ENCODE results near the gene CXXC5.

DNA sequence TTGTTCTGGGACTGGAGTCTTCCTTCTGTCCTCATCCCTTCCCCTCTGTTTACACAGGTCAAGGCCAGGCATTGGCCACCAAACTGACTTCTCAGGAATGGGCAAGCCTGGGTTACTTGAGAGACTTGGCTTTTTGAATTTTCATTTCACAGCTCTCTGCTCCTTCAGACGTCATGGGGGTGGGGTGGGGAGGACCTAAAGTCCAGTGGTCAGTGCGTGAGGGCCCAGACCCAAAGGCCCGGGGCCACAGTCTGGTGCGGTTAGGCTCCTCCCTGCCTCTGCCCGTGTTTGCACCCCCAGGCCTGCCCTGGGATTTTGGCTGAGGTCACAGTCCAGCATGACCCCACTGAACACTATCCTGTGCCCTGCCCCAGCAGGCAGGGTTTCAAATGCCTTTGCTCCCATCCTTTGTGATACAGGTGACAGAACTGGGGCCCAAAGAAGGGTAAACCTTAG lies 4.1 kb upstream of the CXXC5 start:
- TF ChIP-seq, protein P1, sequence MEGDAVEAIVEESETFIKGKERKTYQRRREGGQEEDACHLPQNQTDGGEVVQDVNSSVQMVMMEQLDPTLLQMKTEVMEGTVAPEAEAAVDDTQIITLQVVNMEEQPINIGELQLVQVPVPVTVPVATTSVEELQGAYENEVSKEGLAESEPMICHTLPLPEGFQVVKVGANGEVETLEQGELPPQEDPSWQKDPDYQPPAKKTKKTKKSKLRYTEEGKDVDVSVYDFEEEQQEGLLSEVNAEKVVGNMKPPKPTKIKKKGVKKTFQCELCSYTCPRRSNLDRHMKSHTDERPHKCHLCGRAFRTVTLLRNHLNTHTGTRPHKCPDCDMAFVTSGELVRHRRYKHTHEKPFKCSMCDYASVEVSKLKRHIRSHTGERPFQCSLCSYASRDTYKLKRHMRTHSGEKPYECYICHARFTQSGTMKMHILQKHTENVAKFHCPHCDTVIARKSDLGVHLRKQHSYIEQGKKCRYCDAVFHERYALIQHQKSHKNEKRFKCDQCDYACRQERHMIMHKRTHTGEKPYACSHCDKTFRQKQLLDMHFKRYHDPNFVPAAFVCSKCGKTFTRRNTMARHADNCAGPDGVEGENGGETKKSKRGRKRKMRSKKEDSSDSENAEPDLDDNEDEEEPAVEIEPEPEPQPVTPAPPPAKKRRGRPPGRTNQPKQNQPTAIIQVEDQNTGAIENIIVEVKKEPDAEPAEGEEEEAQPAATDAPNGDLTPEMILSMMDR (IDR thresholded peaks at IDR 0.05) = no peak
- TF ChIP-seq POLR2AphosphoS5 (IDR thresholded peaks at IDR 0.05; ENCODE audit: insufficient read depth in 1 of 2, low read depth in 1 of 2) = no peak
- no peak for TF ChIP-seq POLR2A (IDR thresholded peaks at IDR 0.05)
